B cell (primary cell): ENCODE results near the gene DGKZ.

Experiments used
- CTCF ChIP-seq: fragments of 200-600 bp; IDR thresholded peaks from one replicate; pipeline ENCODE4 v1.8.0; 2022; ENCODE audit warnings: antibody characterized with exemption, mild to moderate bottlenecking
- EZH2 ChIP-seq: IDR thresholded peaks from 2 replicates; pipeline ENCODE4 v1.6.1; 2012; ENCODE audit warnings: borderline replicate concordance, low read depth, mild to moderate bottlenecking, moderate library complexity, low read length; ENCODE audit not compliant: insufficient read depth, poor library complexity, severe bottlenecking

GRCh38 chr11:46347637-46348311, 511 bp downstream of the DGKZ start:
- TF ChIP-seq CTCF (no peak), EZH2 (no peak)
